GM23338 (cell line): ENCODE measurements around the gene RPP38. TPM values are rescaled to one million over a fixed set of nuclear protein-coding genes. Genes with fewer than 3 reads are reported as not detected.

Source experiments
- ATAC-seq: fragments of 200-7000 bp; cut with Tn5 transposase; 3 replicates; pipeline ENCODE4 v1.9.1; 2020
- DNase-seq: peaks from one replicate; pipeline ENCODE4 v3.0.0-alpha.2; 2015; ENCODE audit warnings: low spot score
- H2AFZ ChIP-seq: fragments of 200-600 bp; sonication (generic); 2 replicates; pipeline ENCODE4 v1.8.0; 2016; ENCODE audit warnings: antibody characterized with exemption, mild to moderate bottlenecking, moderate library complexity
- H3F3A ChIP-seq: fragments of 200-600 bp; sonication (generic); replicated peaks from 2 replicates; pipeline ENCODE4 v1.8.0; 2017; ENCODE audit warnings: antibody characterized with exemption, mixed run types, low read depth
- H3K27ac ChIP-seq: fragments of 200-600 bp; sonication (generic); 2 replicates; pipeline ENCODE4 v1.6.1; 2016; ENCODE audit warnings: low read depth
- H3K27me3 ChIP-seq: fragments of 200-600 bp; sonication (generic); 2 replicates; pipeline ENCODE4 v1.8.0; 2016; ENCODE audit warnings: mild to moderate bottlenecking, mixed run types, moderate library complexity; ENCODE audit not compliant: insufficient read depth
- H3K36me3 ChIP-seq: fragments of 200-600 bp; sonication (generic); 2 replicates; pipeline ENCODE4 v1.8.0; 2016; ENCODE audit warnings: mild to moderate bottlenecking; ENCODE audit not compliant: insufficient read depth
- H3K4me1 ChIP-seq: fragments of 200-600 bp; sonication (generic); 2 replicates; pipeline ENCODE4 v1.8.0; 2016; ENCODE audit warnings: mild to moderate bottlenecking, moderate library complexity; ENCODE audit not compliant: insufficient read depth
- H3K4me2 ChIP-seq: fragments of 200-600 bp; sonication (generic); 2 replicates; pipeline ENCODE4 v1.7.1; 2017; ENCODE audit warnings: mixed run types
- H3K4me3 ChIP-seq: fragments of 200-600 bp; sonication (generic); 2 replicates; pipeline ENCODE4 v1.6.1; 2016; ENCODE audit warnings: mixed run types
- H3K79me2 ChIP-seq: fragments of 200-600 bp; sonication (generic); replicated peaks from 2 replicates; pipeline ENCODE4 v1.8.0; 2017; ENCODE audit warnings: mild to moderate bottlenecking; ENCODE audit not compliant: insufficient read depth
- H3K9me2 ChIP-seq: fragments of 200-600 bp; sonication (generic); 2 replicates; pipeline ENCODE4 v1.8.0; 2017; ENCODE audit not compliant: insufficient read depth
- H4K20me1 ChIP-seq: fragments of 200-600 bp; sonication (generic); replicated peaks from 2 replicates; pipeline ENCODE4 v1.8.0; 2017; ENCODE audit warnings: mild to moderate bottlenecking; ENCODE audit not compliant: insufficient read depth
- H3K27ac Mint-ChIP-seq: 2 replicates; pipeline ENCODE4 v1.8.0; 2020; ENCODE audit warnings: inconsistent platforms, mild to moderate bottlenecking, moderate library complexity, mixed read lengths
- H3K27me3 Mint-ChIP-seq: 3 replicates; pipeline ENCODE4 v1.8.0; 2022; ENCODE audit warnings: low read depth, mild to moderate bottlenecking, moderate library complexity, mixed read lengths, inconsistent platforms; ENCODE audit not compliant: insufficient read depth, poor library complexity
- H3K36me3 Mint-ChIP-seq: 3 replicates; pipeline ENCODE4 v1.8.0; 2021; ENCODE audit warnings: low read depth, mild to moderate bottlenecking, inconsistent platforms, moderate library complexity, mixed read lengths
- H3K4me1 Mint-ChIP-seq: 3 replicates; pipeline ENCODE4 v1.8.0; 2020; ENCODE audit warnings: mild to moderate bottlenecking, inconsistent platforms, mixed read lengths
- H3K4me3 Mint-ChIP-seq: 3 replicates; pipeline ENCODE4 v1.8.0; 2021; ENCODE audit warnings: moderate library complexity, mild to moderate bottlenecking, inconsistent platforms, mixed read lengths
- H3K9me3 Mint-ChIP-seq: 3 replicates; pipeline ENCODE4 v1.8.0; 2020; ENCODE audit warnings: moderate library complexity, mild to moderate bottlenecking, inconsistent platforms, mixed read lengths
- CTCF ChIP-seq, 2 experiments: fragments of 200-600 bp in 1 of 2; sonication (generic) in 1 of 2; conservative IDR thresholded peaks; 2 replicates each; pipeline versions ENCODE4 v1.5.1 to v1.6.1; 2016 to 2017; ENCODE audit warnings: antibody characterized with exemption in 2 of 2, low read depth in 2 of 2, mild to moderate bottlenecking in 2 of 2, moderate library complexity in 1 of 2
- EZH2 ChIP-seq: fragments of 200-600 bp; sonication (generic); IDR thresholded peaks from one replicate; pipeline ENCODE4 v1.8.0; 2017; ENCODE audit warnings: antibody characterized with exemption, mild to moderate bottlenecking, low read depth; ENCODE audit not compliant: unreplicated experiment
- EZH2phosphoT487 ChIP-seq: fragments of 200-600 bp; sonication (generic); IDR thresholded peaks from one replicate; pipeline ENCODE4 v1.8.1; 2018; ENCODE audit warnings: antibody characterized with exemption; ENCODE audit not compliant: unreplicated experiment
- NANOG ChIP-seq: IDR thresholded peaks from 2 replicates; pipeline ENCODE4 v1.6.1; 2016; ENCODE audit warnings: antibody characterized with exemption, borderline replicate concordance
- POLR2AphosphoS5 ChIP-seq: IDR thresholded peaks from 2 replicates; pipeline ENCODE4 v1.6.1; 2016; ENCODE audit warnings: antibody characterized with exemption, low read depth
- STAT1 ChIP-seq: IDR thresholded peaks from one replicate; pipeline ENCODE4 v1.6.1; 2016; ENCODE audit warnings: antibody characterized with exemption; ENCODE audit not compliant: unreplicated experiment
- ZNF114 ChIP-seq: fragments of 250-450 bp; sonication (Bioruptor Pico); IDR thresholded peaks from 2 replicates; pipeline ENCODE4 v1.5.0; 2020; ENCODE audit warnings: mild to moderate bottlenecking, moderate library complexity
- ZNF331 ChIP-seq: fragments of 250-450 bp; sonication (Bioruptor Pico); IDR thresholded peaks from 2 replicates; pipeline ENCODE4 v1.5.0; 2020; ENCODE audit warnings: low read depth, mild to moderate bottlenecking, moderate library complexity
- ZNF462 ChIP-seq: fragments of 250-450 bp; sonication (Bioruptor Pico); IDR thresholded peaks from 2 replicates; pipeline ENCODE4 v1.5.0; 2020; ENCODE audit warnings: mild to moderate bottlenecking, moderate library complexity
- polyA plus RNA-seq: library from polyadenylated mRNA; unstranded; fragments of >200 nt; fragmentation: Nextera tagmentation; extraction: Ambion mirVana; gene quantifications from 2 replicates; pipeline ENCODE4 v1.2.1, GENCODE V29; 2016
- total RNA-seq: library from RNA; depleted of rRNA; stranded (reverse); fragments of >200 nt; shearing (Covaris generic); gene quantifications from 2 replicates; pipeline ENCODE4 v1.2.3, GENCODE V29; 2014
- TF ChIP-seq, protein P1 (sequence below): IDR thresholded peaks from 2 replicates; pipeline ENCODE4 v1.6.1; 2016; ENCODE audit warnings: antibody characterized with exemption
- TF ChIP-seq, protein P2 (sequence below): IDR thresholded peaks from one replicate; pipeline ENCODE4 v1.6.1; 2018; ENCODE audit warnings: antibody characterized with exemption; ENCODE audit not compliant: unreplicated experiment

RPP38 gene
- total and polyA plus RNA-seq, 2 experiments from 2014 or later, result 20.1 to 50.7 TPM

DNA sequence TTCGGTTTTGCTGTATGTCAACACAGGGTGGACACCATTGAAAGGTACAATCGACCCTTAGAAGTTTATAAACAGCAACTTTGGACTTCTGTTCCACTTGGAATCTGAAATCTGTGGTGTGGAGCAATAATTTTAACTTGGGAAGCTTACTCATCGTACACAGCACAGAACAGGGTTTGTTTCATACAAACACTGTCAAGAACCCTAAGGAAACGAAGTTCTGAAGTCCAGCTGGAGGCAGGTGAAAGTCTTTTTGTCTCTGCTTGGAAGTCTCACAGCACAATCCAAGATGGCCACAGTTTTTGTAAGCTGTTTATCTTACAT, 39.8 kb downstream of the RPP38 start (continued):
- TF ChIP-seq EZH2, result no peak
- TF ChIP-seq CTCF (conservative IDR thresholded peaks at IDR 0.05; ENCODE audit: low read depth in 2 of 2), result no peak
- no peak for TF ChIP-seq POLR2AphosphoS5
- no peak for TF ChIP-seq EZH2phosphoT487
- TF ChIP-seq, protein P1, sequence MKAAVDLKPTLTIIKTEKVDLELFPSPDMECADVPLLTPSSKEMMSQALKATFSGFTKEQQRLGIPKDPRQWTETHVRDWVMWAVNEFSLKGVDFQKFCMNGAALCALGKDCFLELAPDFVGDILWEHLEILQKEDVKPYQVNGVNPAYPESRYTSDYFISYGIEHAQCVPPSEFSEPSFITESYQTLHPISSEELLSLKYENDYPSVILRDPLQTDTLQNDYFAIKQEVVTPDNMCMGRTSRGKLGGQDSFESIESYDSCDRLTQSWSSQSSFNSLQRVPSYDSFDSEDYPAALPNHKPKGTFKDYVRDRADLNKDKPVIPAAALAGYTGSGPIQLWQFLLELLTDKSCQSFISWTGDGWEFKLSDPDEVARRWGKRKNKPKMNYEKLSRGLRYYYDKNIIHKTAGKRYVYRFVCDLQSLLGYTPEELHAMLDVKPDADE, result no peak
- no peak for TF ChIP-seq STAT1
- TF ChIP-seq ZNF114 (CRISPR knock-in tag), result no peak
- TF ChIP-seq NANOG, result no peak
- TF ChIP-seq, protein P2, sequence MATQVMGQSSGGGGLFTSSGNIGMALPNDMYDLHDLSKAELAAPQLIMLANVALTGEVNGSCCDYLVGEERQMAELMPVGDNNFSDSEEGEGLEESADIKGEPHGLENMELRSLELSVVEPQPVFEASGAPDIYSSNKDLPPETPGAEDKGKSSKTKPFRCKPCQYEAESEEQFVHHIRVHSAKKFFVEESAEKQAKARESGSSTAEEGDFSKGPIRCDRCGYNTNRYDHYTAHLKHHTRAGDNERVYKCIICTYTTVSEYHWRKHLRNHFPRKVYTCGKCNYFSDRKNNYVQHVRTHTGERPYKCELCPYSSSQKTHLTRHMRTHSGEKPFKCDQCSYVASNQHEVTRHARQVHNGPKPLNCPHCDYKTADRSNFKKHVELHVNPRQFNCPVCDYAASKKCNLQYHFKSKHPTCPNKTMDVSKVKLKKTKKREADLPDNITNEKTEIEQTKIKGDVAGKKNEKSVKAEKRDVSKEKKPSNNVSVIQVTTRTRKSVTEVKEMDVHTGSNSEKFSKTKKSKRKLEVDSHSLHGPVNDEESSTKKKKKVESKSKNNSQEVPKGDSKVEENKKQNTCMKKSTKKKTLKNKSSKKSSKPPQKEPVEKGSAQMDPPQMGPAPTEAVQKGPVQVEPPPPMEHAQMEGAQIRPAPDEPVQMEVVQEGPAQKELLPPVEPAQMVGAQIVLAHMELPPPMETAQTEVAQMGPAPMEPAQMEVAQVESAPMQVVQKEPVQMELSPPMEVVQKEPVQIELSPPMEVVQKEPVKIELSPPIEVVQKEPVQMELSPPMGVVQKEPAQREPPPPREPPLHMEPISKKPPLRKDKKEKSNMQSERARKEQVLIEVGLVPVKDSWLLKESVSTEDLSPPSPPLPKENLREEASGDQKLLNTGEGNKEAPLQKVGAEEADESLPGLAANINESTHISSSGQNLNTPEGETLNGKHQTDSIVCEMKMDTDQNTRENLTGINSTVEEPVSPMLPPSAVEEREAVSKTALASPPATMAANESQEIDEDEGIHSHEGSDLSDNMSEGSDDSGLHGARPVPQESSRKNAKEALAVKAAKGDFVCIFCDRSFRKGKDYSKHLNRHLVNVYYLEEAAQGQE, result no peak

GRCh38 chr10:15137636-15138035, 40.5 kb downstream of the RPP38 start:
- Histone ChIP-seq H3K9me2 (no peaks in the 10 kb centered on the region), H4K20me1 (peaks cover 4% of the 10 kb centered on the region; the same call in 1 of the 2 replicates), H3K4me2 (no peak overlapping the region), H3K27me3 (no peaks in the 10 kb centered on the region), H3K4me1 (no peaks in the 10 kb centered on the region), H3K79me2 (no peaks in the 10 kb centered on the region; the same call in 1 of the 2 replicates), H3K27ac (no peak overlapping the region), H3K36me3 (peaks cover 3% of the 10 kb centered on the region; the same call in 1 of the 2 replicates), H3K4me3 (no peak overlapping the region), H2AFZ (no peak overlapping the region), H3F3A (no peaks in the 10 kb centered on the region)
- Mint-ChIP-seq H3K27ac (no peak overlapping the region), H3K27me3 (peaks cover 4% of the 10 kb centered on the region), H3K4me1 (peaks cover 12% of the 10 kb centered on the region), H3K9me3 (no peaks in the 10 kb centered on the region), H3K4me3 (no peak overlapping the region), H3K36me3 (peaks cover 8% of the 10 kb centered on the region; the same call in 2 of the 3 replicates)
- ATAC-seq (no peak), DNase-seq (no peak)
- no peak for TF ChIP-seq ZNF462 (CRISPR knock-in tag)
- no peak for TF ChIP-seq ZNF331 (CRISPR knock-in tag)
- no peak for TF ChIP-seq EZH2phosphoT487
- TF ChIP-seq, protein P1, result no peak
- no peak for TF ChIP-seq EZH2
- no peak for TF ChIP-seq POLR2AphosphoS5
